Measurements from ENCODE around the gene LPCAT2. TPM values are rescaled to one million over a fixed set of nuclear protein-coding genes. Genes with fewer than 3 reads are reported as not detected.

LPCAT2 gene
- total and polyA plus RNA-seq, 2 of the 8 experiments (the other 6 are each of a cell fraction or from before 2014, with no cell fraction given), result 2.2 to 10.6 TPM

GRCh38 chr16:55572439-55572838 lies 63.6 kb downstream of the LPCAT2 start:
- Histone ChIP-seq H3K23me2 (ENCODE audit: low read depth, low read length) (no peaks in the 10 kb centered on the region), H3K79me1 (ENCODE audit: low read depth, low read length) (no peaks in the 10 kb centered on the region), H2BK15ac (ENCODE audit: low read length) (no peak overlapping the region), H3K4me2 (ENCODE audit: insufficient read depth in 1 of 2, low read depth in 2 of 2, low read length in 2 of 2) (no peak overlapping the region), H3K56ac (replicated peaks; ENCODE audit: insufficient read length, low read depth, low read length) (no peak overlapping the region), H2BK5ac (ENCODE audit: low read depth, low read length) (no peak overlapping the region), H3K27ac (ENCODE audit: low read depth, low read length) (no peak overlapping the region), H3K27me3 (replicated peaks in 1 of 4; ENCODE audit: control insufficient read depth in 3 of 4, extremely low read depth in 1 of 4, insufficient read depth in 3 of 4, low read length in 3 of 4) (no peaks in the 10 kb centered on the region), H4K8ac (ENCODE audit: extremely low read depth, insufficient read depth, low read length) (no peak overlapping the region), H4K91ac (replicated peaks; ENCODE audit: insufficient read length, low read length) (no peak overlapping the region), H3K4me3 (ENCODE audit: extremely low read depth in 1 of 4, insufficient read depth in 2 of 4, low read depth in 3 of 4, low read length in 4 of 4) (no peak overlapping the region), H2BK12ac (ENCODE audit: low read depth, low read length) (no peak overlapping the region), H2AFZ (ENCODE audit: low read length) (no peak overlapping the region), H2BK20ac (ENCODE audit: low read length) (no peak overlapping the region), H3K4me1 (replicated peaks in 1 of 4; ENCODE audit: control insufficient read depth in 3 of 4, insufficient read depth in 4 of 4, low read length in 3 of 4) (no peaks in the 10 kb centered on the region), H3K36me3 (ENCODE audit: control insufficient read depth in 2 of 4, insufficient read depth in 4 of 4, low read length in 3 of 4) (no peaks in the 10 kb centered on the region), H3K9me3 (ENCODE audit: insufficient read depth in 2 of 2, low read depth in 1 of 2, low read length in 1 of 2) (no peaks in the 10 kb centered on the region), H3K79me2 (ENCODE audit: control insufficient read depth in 1 of 2, insufficient read depth in 2 of 2, low read length in 2 of 2) (no peaks in the 10 kb centered on the region), H2BK120ac (replicated peaks; ENCODE audit: low read depth, low read length) (no peak overlapping the region), H3K9ac (replicated peaks in 1 of 4; ENCODE audit: extremely low read depth in 1 of 4, low read depth in 3 of 4, low read length in 3 of 4) (no peak overlapping the region), H4K5ac (ENCODE audit: insufficient read length, low read depth, low read length) (no peak overlapping the region), H2AK5ac (ENCODE audit: low read depth, low read length) (no peak overlapping the region), H3K4ac (replicated peaks; ENCODE audit: insufficient read length, low read depth, low read length) (no peak overlapping the region), H3K23ac (ENCODE audit: insufficient read length) (no peak overlapping the region), H3K18ac (ENCODE audit: extremely low read depth, low read length) (no peak overlapping the region), H4K20me1 (replicated peaks in 1 of 2; ENCODE audit: control insufficient read depth in 1 of 2, insufficient read depth in 2 of 2, low read length in 2 of 2) (no peaks in the 10 kb centered on the region), H3K14ac (ENCODE audit: insufficient read length) (no peak overlapping the region)
- TF ChIP-seq RAD21 (IDR thresholded peaks at IDR 0.05 in 1 of 2, conservative IDR thresholded peaks at IDR 0.05 in 1 of 2; ENCODE audit: low read depth in 2 of 2, low read length in 2 of 2), result no peak
- no peak for TF ChIP-seq ATF2 (IDR thresholded peaks at IDR 0.05; ENCODE audit: low read length)
- no peak for TF ChIP-seq CTCF (IDR thresholded peaks at IDR 0.05; ENCODE audit: control extremely low read depth in 1 of 3, insufficient read depth in 1 of 3, low read depth in 1 of 3, low read length in 3 of 3)
- TF ChIP-seq SIN3A (conservative IDR thresholded peaks at IDR 0.05 in 1 of 2, IDR thresholded peaks at IDR 0.05 in 1 of 2; ENCODE audit: low read depth in 1 of 2, low read length in 2 of 2), result no peak
- TF ChIP-seq TEAD4 (IDR thresholded peaks at IDR 0.05; ENCODE audit: low read depth, low read length), result no peak
- no peak for TF ChIP-seq CHD2 (IDR thresholded peaks at IDR 0.05; ENCODE audit: low read length)
- no peak for TF ChIP-seq BCL11A (IDR thresholded peaks at IDR 0.05; ENCODE audit: low read depth in 2 of 2, low read length in 2 of 2)
- no peak for TF ChIP-seq JUN (IDR thresholded peaks at IDR 0.05; ENCODE audit: low read depth, low read length)
- no peak for FAIRE-seq
- 87% methylated on average over 4 of the region's 4 CpGs; no CpG with 5 or more reads in 1 of the 2 experiments for WGBS, 2 experiments (ENCODE audit: extremely low coverage in 1 of 2, insufficient coverage in 1 of 2, insufficient read length in 1 of 2, insufficient replicate concordance in 2 of 2, low coverage in 1 of 2, low lambda C conversion rate in 2 of 2, missing lambda C conversion rate in 1 of 2)
- ChIA-PET CTCF (ENCODE audit: partially characterized antibody) (interaction anchor here (0.9 to 3.2 kb wide), 5 partner anchors 10 to 327 kb away, joined by 3 to 8 read pairs (median 3); no protein-coding TSS in a partner anchor), POLR2A (ENCODE audit: partially characterized antibody) (no interaction called here)
- no peak for DNase-seq (ENCODE audit: low read depth in 1 of 2, low spot score in 2 of 2)
